ENCODE measurements around the gene KIF13A. TPM values are rescaled to one million over a fixed set of nuclear protein-coding genes. Genes with fewer than 3 reads are reported as not detected.

KIF13A gene
- total and polyA plus RNA-seq, 9 of the 15 experiments (the other 6 are each of a cell fraction or from before 2014, with no cell fraction given), result 3.6 to 44.3 (median 29.7) TPM

DNA sequence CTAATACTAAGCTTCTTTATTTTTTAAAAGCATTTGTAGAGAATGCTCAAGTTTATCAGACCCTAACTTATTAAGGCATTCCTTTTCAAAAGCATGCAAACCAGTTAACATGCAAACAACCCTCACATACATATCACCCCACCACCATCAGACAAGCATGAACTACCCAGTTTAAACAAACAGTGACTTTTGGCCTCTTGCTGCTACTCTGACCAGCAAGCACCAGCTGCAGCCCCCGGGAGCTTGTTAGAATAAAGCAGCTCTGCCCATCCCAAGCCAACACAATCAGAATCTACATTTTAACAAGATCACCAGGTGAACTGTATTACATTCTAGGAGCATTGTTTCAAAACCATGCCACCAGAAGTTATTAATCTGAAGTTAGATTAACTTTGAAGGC, 274.9 kb downstream of the KIF13A start:
- peak; percentile 11 for FAIRE-seq
- DNase-seq (ENCODE audit: extremely low read depth in 1 of 4, low spot score in 3 of 4), result peak in 2 of 4 experiments; percentile 49 to 65
- H3K79me2 ChIP-seq (ENCODE audit: control insufficient read depth, insufficient read depth, low read length), result no peaks in the 10 kb centered on the region
- in situ Hi-C loops (cut with MboI), result no loop called here
- H3K9ac ChIP-seq (ENCODE audit: insufficient read depth in 1 of 2, low read depth in 2 of 2, low read length in 2 of 2), result peak overlapping the region in 1 of 2 experiments; percentile 67; a peak in 3 of 4 replicates
- H3K27ac ChIP-seq (ENCODE audit: extremely low read depth, low read depth, low read length), result peak overlapping the region; percentile 52; the same call in 2 of the 3 replicates
- ChIA-PET CTCF (ENCODE audit: low intra/inter-chr PET ratio) (interaction anchor here (0.6 kb wide), 1 partner anchor 8 kb away, joined by 5 read pairs; no protein-coding TSS in a partner anchor), POLR2A (interaction anchor here (0.6 to 4.5 kb wide), 6 partner anchors 9 to 31 kb away, joined by 3 to 49 read pairs (median 4); no protein-coding TSS in a partner anchor)
- H3K4me3 ChIP-seq, result no peak overlapping the region; the same call in 1 of the 2 replicates
- H3K36me3 ChIP-seq (ENCODE audit: control insufficient read depth, insufficient read depth, low read length), result no peaks in the 10 kb centered on the region
- BruUV-seq (replicated peaks), result no TSS peak
- no peaks in the 10 kb centered on the region for H3K9me1 ChIP-seq (ENCODE audit: control insufficient read depth, insufficient read depth, low read length)
- peaks cover 14 to 35% of the 10 kb centered on the region in 2 experiments for H3K4me1 ChIP-seq (replicated peaks in 1 of 2; ENCODE audit: control insufficient read depth in 2 of 2, insufficient read depth in 2 of 2, low read length in 2 of 2)
- no peaks in the 10 kb centered on the region for H4K20me1 ChIP-seq (replicated peaks; ENCODE audit: control insufficient read depth, insufficient read depth, low read length)
- H2AFZ ChIP-seq (ENCODE audit: low read depth, low read length), result peak overlapping the region; percentile 90
- no peaks in the 10 kb centered on the region for H3K27me3 ChIP-seq (ENCODE audit: control insufficient read depth in 2 of 2, insufficient read depth in 2 of 2, low read length in 2 of 2)
- WGBS (ENCODE audit: insufficient coverage, low coverage, missing lambda C conversion rate), result 13% methylated on average over 1 of the region's 1 CpG
- peak; percentile 64 for ATAC-seq
- no peaks in the 10 kb centered on the region for H3K9me3 ChIP-seq (replicated peaks; ENCODE audit: control insufficient read depth, insufficient read depth, low read depth, low read length)
- H3K4me2 ChIP-seq (ENCODE audit: insufficient read depth, low read length), result peak overlapping the region; percentile 62
- intact Hi-C loops (cut with micrococcal nuclease), result no loop called here
- TF ChIP-seq, protein P1, sequence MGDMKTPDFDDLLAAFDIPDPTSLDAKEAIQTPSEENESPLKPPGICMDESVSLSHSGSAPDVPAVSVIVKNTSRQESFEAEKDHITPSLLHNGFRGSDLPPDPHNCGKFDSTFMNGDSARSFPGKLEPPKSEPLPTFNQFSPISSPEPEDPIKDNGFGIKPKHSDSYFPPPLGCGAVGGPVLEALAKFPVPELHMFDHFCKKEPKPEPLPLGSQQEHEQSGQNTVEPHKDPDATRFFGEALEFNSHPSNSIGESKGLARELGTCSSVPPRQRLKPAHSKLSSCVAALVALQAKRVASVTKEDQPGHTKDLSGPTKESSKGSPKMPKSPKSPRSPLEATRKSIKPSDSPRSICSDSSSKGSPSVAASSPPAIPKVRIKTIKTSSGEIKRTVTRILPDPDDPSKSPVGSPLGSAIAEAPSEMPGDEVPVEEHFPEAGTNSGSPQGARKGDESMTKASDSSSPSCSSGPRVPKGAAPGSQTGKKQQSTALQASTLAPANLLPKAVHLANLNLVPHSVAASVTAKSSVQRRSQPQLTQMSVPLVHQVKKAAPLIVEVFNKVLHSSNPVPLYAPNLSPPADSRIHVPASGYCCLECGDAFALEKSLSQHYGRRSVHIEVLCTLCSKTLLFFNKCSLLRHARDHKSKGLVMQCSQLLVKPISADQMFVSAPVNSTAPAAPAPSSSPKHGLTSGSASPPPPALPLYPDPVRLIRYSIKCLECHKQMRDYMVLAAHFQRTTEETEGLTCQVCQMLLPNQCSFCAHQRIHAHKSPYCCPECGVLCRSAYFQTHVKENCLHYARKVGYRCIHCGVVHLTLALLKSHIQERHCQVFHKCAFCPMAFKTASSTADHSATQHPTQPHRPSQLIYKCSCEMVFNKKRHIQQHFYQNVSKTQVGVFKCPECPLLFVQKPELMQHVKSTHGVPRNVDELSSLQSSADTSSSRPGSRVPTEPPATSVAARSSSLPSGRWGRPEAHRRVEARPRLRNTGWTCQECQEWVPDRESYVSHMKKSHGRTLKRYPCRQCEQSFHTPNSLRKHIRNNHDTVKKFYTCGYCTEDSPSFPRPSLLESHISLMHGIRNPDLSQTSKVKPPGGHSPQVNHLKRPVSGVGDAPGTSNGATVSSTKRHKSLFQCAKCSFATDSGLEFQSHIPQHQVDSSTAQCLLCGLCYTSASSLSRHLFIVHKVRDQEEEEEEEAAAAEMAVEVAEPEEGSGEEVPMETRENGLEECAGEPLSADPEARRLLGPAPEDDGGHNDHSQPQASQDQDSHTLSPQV (IDR thresholded peaks at IDR 0.05), result 0 out of 2 replicates have a peak, but pooled peaks have one; percentile 19
- TF ChIP-seq ZNF354B (CRISPR knock-in tag; IDR thresholded peaks at IDR 0.05), result no peak
- no peak for TF ChIP-seq MYNN (IDR thresholded peaks at IDR 0.05)
- TF ChIP-seq MYNN (CRISPR knock-in tag; IDR thresholded peaks at IDR 0.05), result no peak
- no peak for TF ChIP-seq NCOR1 (IDR thresholded peaks at IDR 0.05)
- TF ChIP-seq SREBF2 (CRISPR knock-in tag; IDR thresholded peaks at IDR 0.05), result no peak
- TF ChIP-seq ZNF134 (CRISPR knock-in tag; conservative IDR thresholded peaks at IDR 0.05), result no peak
- TF ChIP-seq ZNF263 (CRISPR knock-in tag; IDR thresholded peaks at IDR 0.05; ENCODE audit: borderline replicate concordance), result no peak
- TF ChIP-seq, protein P2, sequence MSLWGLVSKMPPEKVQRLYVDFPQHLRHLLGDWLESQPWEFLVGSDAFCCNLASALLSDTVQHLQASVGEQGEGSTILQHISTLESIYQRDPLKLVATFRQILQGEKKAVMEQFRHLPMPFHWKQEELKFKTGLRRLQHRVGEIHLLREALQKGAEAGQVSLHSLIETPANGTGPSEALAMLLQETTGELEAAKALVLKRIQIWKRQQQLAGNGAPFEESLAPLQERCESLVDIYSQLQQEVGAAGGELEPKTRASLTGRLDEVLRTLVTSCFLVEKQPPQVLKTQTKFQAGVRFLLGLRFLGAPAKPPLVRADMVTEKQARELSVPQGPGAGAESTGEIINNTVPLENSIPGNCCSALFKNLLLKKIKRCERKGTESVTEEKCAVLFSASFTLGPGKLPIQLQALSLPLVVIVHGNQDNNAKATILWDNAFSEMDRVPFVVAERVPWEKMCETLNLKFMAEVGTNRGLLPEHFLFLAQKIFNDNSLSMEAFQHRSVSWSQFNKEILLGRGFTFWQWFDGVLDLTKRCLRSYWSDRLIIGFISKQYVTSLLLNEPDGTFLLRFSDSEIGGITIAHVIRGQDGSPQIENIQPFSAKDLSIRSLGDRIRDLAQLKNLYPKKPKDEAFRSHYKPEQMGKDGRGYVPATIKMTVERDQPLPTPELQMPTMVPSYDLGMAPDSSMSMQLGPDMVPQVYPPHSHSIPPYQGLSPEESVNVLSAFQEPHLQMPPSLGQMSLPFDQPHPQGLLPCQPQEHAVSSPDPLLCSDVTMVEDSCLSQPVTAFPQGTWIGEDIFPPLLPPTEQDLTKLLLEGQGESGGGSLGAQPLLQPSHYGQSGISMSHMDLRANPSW (CRISPR knock-in tag; IDR thresholded peaks at IDR 0.05), result no peak
- TF ChIP-seq, protein P3, sequence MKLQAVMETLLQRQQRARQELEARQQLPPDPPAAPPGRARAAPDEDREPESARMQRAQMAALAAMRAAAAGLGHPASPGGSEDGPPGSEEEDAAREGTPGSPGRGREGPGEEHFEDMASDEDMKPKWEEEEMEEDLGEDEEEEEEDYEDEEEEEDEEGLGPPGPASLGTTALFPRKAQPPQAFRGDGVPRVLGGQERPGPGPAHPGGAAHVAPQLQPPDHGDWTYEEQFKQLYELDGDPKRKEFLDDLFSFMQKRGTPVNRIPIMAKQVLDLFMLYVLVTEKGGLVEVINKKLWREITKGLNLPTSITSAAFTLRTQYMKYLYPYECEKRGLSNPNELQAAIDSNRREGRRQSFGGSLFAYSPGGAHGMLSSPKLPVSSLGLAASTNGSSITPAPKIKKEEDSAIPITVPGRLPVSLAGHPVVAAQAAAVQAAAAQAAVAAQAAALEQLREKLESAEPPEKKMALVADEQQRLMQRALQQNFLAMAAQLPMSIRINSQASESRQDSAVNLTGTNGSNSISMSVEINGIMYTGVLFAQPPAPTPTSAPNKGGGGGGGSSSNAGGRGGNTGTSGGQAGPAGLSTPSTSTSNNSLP (IDR thresholded peaks at IDR 0.05; ENCODE audit: borderline replicate concordance, low read depth, low read length), result 0 out of 2 replicates have a peak, but pooled peaks have one; percentile 28
- TF ChIP-seq CBX8 (IDR thresholded peaks at IDR 0.05; ENCODE audit: borderline replicate concordance, extremely low read depth, low read depth, low read length, poor library complexity, severe bottlenecking), result no peak
- TF ChIP-seq BRD9 (IDR thresholded peaks at IDR 0.05; ENCODE audit: low read depth, partially characterized antibody), result no peak
- TF ChIP-seq EP400 (IDR thresholded peaks at IDR 0.05), result no peak; the same call in 1 of the 2 replicates
- 0 out of 4 replicates have a peak, but pooled peaks of 1 of the 2 experiments have one; percentile 34 for TF ChIP-seq TBL1XR1 (IDR thresholded peaks at IDR 0.05; ENCODE audit: low read length in 2 of 2)
